GM10266 (cell line): ENCODE results near the gene USP30.

Experiments used
- DNase-seq: peaks from one replicate; pipeline ENCODE4 v3.0.0; 2012; ENCODE audit errors: extremely low spot score
- CTCF ChIP-seq: IDR thresholded peaks from 2 replicates; pipeline ENCODE4 v1.5.1; 2012; ENCODE audit warnings: mild to moderate bottlenecking, low read depth; ENCODE audit not compliant: control insufficient read depth, insufficient read depth; ENCODE audit errors: missing control alignments

The USP30 gene

DNA sequence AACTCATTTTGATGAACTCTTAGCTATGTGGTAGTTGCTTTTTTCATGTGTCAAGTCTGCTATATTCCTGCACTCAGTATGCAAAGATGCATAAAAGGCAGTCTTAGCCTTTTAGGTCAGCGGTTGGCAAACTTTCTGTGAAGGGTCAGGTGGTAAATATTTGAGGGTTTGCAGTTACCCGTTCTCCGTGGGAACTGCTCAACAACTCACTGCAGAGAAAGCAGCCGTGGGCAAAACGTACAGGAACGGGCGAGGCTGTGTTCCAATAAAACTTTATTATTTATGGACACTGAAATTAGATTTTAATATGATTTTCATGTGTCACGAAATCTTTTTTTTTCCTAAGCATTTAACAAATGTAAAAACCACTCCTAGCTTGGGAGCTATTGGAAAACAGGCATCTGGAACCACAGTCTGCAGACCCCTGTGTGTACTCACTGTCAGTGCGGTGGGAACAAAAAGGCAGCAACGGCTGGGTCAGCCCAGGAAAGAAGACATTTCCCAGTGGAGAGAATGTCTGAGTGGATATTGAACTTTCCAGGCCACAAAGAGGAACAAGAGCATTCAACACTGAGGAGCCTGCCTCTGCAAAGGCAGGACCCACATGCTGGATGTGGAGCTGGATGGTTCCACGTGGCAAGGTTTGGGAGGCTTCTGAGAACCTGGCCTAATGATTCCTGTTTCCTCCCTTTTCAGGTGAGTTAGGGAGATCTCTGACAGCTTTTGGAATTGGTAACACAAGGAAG is 60.5 kb downstream of the USP30 start:
- no peak for TF ChIP-seq CTCF
- no peak for DNase-seq

DNA sequence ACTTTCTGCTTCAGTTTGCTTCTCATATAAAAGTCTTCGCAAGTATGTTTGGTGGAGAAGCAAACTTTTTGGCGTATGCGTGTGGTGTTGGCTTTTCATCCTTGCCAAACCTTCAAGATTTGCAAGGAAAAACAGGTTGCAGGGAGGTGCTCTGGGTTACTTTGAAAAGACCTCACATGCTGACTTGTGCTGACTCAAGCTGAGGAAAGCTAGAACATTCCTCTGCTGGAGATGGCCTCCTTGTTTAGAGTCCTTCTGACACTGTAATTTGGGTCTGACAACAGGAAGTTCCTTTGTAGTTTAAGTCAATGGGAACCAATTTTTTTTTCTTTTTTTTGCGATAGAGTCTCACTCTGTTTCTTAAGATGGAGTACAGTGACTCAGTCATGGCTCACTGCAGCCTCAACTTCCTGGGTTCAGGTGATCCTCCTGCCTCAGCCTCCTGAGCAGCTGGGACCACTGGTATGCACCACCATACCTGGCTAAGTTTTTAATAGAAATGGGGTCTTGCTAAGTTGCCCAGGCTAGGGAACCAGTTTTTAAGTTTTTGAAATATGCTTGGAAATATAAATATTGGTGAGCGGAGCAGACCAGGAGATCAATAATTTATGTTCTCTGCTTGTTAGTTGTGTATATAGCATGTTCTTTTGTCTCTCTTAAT is 61.4 kb downstream of the USP30 start:
- TF ChIP-seq CTCF = no peak
- DNase-seq = no peak

- no peak for DNase-seq
- TF ChIP-seq CTCF = no peak
Observed at GRCh38 chr12:109114644-109115043, 62.3 kb downstream of the USP30 start.

DNA sequence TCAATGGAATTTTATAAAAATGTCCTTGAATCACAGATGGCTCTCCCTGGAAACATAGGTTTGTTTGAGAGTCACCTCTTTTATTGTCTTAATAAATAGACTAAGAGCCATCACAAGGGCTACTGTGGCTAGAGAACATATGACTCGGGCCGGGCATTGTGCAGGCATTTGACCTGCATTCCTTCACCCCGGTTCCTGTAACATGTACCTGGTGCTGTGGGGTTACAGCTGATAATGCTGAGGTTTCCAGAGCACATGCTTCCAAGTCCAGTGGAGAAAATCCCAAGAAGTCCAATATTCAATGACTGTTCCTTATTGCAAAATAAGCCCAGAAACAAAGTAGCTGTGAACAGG is 63.0 kb downstream of the USP30 start:
- no peak for TF ChIP-seq CTCF
- DNase-seq = no peak

DNA sequence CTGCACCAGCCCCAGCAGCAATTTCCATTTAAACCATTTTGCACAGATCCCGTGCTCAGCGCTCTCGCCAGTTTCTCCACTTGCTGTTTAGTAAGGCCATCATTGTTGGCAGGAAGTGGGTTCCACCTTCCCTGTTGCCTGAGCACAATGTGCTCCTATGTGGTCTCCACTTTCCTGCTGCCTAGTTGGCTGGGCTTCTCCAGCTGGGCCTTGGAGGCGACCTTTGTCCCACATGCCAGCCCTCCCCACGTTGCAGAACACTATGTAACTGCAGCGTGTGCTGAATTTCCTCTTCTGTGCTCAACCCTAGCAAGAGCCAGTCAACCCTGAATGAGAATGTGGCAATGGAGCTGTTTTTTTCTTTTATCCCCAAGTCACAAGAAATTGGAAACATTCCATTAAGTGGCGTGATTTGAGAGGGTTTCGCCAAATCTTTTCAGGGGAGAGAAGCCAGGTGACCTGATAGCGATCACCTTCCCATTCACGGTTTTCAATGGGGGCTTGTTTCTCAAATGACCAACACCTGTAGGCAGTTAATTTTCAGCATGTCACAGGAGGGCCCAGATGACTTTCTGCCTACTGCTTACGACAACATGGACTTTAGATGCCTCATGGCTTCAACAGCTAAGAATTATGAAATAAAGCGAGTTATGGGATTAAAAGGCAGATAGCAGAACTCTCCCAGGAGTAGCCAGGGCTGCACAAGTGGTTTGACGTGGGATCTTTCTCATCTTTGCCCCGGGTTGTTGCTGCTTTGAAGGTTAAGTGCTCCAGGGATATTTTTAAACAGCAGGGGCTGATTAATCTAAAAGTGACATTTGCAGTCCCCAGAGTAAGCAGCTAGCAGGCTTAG is 63.6 kb downstream of the USP30 start, which contains the start of gene ACACB:
Gene ACACB, plus strand, starts transcription at position 830 of the 853 bp plus-strand sequence. CDS start 22,819 bp downstream, outside the sequence.
- no peak for DNase-seq
- no peak for TF ChIP-seq CTCF

DNA sequence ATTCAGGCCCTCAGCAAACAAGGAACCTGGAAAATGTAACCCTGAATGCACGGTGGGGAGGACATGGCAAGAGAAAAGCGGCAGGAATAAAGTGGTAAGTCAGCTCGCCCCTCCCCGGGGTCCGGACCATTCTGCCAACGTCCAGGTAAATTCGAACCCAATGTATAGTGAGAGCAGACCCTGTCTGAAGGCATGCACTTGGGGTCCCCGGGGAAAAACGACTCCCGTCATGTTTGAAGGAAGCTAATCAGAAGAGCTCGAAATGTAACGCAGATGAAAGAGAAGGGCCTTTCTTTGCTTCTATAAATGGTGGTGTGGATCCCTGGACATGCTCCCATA is 64.2 kb downstream of the USP30 start:
- no peak for DNase-seq
- no peak for TF ChIP-seq CTCF
